Islet of Langerhans (tissue), 1 donor: ENCODE data around the gene KRT86.
"Not testable (repeated sequence)": the region's sequence is repeated elsewhere in the genome, so short reads cannot be mapped to it uniquely, and the experiment has no call there.

Experiments
- FAIRE-seq: peaks from one replicate; lab custom pipeline; 2011; peaks lifted over from hg19 to GRCh38; lab: Jason Lieb, UNC

Gene KRT86

GRCh38 chr12:52294803-52295202 is 20.4 kb downstream of the KRT86 start:
- FAIRE-seq: no peak

GRCh38 chr12:52295663-52296062 is 21.2 kb downstream of the KRT86 start:
- no peak for FAIRE-seq

GRCh38 chr12:52296572-52297215 is 22.2 kb downstream of the KRT86 start:
- no peak for FAIRE-seq

GRCh38 chr12:52298677-52299190 is 24.3 kb downstream of the KRT86 start:
- no peak for FAIRE-seq

GRCh38 chr12:52300796-52301691 is 26.6 kb downstream of the KRT86 start:
- no peak for FAIRE-seq

- not testable (repeated sequence) for FAIRE-seq
These were observed 27.3 kb downstream of the KRT86 start for GRCh38 chr12:52301721-52302120.

GRCh38 chr12:52302242-52302914 is 27.9 kb downstream of the KRT86 start:
- not testable (repeated sequence) for FAIRE-seq

GRCh38 chr12:52304941-52305411 is 30.5 kb downstream of the KRT86 start:
- not testable (repeated sequence) for FAIRE-seq

- FAIRE-seq: no peak
These were observed 31.7 kb downstream of the KRT86 start for GRCh38 chr12:52305921-52306705.

GRCh38 chr12:52306731-52307130 is 32.3 kb downstream of the KRT86 start:
- FAIRE-seq: no peak

- FAIRE-seq: no peak
These were observed 33.7 kb downstream of the KRT86 start for GRCh38 chr12:52307836-52308805.

- no peak for FAIRE-seq
These were observed 34.5 kb downstream of the KRT86 start for GRCh38 chr12:52308806-52309425.

- no peak for FAIRE-seq
These were observed 36.3 kb downstream of the KRT86 start for GRCh38 chr12:52310622-52311284.

- FAIRE-seq: no peak
These were observed 36.8 kb downstream of the KRT86 start for GRCh38 chr12:52311285-52311648.

GRCh38 chr12:52312086-52312485 is 37.6 kb downstream of the KRT86 start:
- no peak for FAIRE-seq

GRCh38 chr12:52313461-52313860 is 39.0 kb downstream of the KRT86 start:
- FAIRE-seq: no peak

GRCh38 chr12:52313926-52314325 is 39.5 kb downstream of the KRT86 start:
- no peak for FAIRE-seq

- FAIRE-seq: no peak
These were observed 40.1 kb downstream of the KRT86 start for GRCh38 chr12:52314511-52314910.

- not testable (repeated sequence) for FAIRE-seq
These were observed 41.3 kb downstream of the KRT86 start for GRCh38 chr12:52315721-52316120.

- no peak for FAIRE-seq
These were observed 41.8 kb downstream of the KRT86 start for GRCh38 chr12:52316290-52316689.
